ENCODE measurements around the gene SRPK2.
"Not testable (repeated sequence)": the region's sequence is repeated elsewhere in the genome, so short reads cannot be mapped to it uniquely, and the experiment has no call there.

SRPK2 gene

DNA sequence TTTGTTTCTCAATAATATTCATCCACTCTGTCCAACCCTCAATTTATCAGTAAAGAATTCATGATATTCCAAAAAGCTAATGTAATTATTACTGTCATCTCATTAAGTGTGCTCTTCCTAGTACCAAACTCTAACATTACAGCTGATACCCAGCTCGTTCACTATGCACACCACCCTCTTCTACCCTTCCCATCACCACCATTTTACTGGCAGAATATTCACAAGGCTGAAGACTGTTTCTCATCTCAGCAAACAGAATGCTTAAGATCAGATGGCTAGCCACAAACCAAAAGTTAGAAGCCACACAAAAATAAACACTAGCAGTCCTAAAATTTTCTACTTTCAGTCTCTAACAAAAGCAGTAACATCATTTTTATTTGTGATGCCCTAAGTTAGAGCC is 121.5 kb downstream of the SRPK2 start:
- DNase-seq (ENCODE audit: low read depth in 2 of 2), result no peak

DNA sequence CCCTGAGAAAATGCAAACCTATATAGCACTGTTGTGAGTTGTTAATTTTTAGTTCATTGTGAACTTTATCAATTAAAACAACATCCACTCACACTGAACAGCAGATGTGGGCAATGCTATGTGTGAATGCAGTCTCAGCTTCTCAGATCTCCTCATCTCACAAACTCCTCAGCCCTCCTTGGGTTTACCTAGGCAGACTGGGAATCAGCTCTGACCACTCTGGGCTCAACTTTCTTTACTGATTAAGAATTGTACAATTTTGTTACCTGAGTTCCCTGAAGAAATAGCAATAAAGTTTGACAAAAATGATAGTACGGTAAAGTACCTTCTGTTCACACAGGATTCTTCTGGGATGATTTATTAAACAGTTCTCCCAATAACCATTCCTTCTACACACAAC is 124.0 kb downstream of the SRPK2 start:
- DNase-seq (ENCODE audit: low read depth in 2 of 2), result no peak

DNA sequence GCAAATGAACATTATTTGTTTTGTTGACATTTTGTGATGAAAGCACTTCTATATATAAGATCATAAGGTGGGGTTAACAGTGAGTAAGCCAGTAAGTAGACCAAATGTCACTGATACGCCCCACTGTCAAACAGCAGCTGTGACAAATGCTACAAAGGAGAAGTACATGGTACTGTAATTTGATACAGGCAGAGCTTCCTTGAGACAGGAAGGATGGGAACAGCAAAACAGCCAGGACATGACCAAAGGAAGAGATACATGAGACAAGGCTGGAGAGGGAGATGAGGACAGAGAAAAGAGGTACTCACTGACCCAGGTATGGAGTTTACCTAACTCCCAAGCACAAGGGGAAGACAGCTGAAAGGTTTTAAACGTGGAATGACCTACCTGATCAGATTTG is 127.0 kb downstream of the SRPK2 start:
- DNase-seq (ENCODE audit: low read depth in 2 of 2), result no peak

DNA sequence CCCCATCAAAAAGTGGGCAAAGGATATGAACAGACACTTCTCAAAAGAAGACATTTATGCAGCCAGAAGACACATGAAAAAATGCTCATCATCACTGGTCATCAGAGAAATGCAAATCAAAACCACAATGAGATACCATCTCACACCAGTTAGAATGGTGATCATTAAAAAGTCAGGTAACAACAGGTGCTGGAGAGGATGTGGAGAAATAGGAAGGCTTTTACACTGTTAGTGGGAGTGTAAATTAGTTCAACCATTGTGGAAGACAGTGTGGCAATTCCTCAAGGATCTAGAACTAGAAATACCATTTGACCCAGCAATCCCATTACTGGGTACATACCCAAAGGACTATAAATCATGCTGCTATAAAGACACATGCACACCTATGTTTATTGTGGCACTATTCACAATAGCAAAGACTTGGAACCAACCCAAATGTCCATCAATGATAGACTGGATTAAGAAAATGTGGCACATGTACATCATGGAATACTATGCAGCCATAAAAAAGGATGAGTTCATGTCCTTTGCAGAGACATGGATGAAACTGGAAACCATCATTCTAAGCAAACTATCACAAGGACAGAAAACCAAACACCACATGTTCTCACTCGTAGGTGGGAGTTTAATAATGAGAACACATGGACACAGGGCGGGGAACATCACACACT is 128.4 kb downstream of the SRPK2 start:
- not testable (repeated sequence) for DNase-seq (ENCODE audit: low read depth in 2 of 2)

DNA sequence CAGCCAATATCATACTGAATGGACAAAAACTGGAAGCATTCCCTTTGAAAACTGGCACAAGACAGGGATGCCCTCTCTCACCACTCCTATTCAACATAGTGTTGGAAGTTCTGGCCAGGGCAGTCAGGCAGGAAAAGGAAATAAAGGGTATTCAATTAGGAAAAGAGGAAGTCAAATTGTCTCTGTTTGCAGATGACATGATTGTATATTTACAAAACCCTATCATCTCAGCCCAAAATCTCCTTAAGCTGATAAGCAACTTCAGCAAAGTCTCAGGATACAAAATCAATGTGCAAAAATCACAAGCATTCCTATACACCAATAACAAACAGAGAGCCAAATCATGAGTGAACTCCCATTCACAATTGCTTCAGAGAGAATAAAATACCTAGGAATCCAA is 129.8 kb downstream of the SRPK2 start:
- not testable (repeated sequence) for DNase-seq (ENCODE audit: low read depth in 2 of 2)

DNA sequence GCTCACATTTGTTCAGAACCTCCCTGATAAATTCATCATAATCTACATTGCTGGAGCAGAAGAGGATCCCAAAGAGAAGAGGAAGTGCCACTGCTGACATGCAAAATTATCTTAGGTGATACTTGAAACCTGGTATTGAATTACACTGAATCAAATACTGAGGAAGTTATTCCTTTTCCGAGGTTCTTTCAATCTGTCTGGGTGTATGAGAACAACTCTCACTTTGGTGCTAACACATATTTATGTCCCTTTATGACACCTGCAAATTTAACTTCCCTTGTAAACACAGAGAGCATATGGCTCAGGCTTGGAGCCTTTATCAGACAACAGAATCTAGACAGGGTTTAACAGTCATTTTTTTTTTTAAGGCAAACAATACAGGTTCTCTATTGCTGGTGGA is 131.4 kb downstream of the SRPK2 start:
- no peak for DNase-seq (ENCODE audit: low read depth in 2 of 2)

DNA sequence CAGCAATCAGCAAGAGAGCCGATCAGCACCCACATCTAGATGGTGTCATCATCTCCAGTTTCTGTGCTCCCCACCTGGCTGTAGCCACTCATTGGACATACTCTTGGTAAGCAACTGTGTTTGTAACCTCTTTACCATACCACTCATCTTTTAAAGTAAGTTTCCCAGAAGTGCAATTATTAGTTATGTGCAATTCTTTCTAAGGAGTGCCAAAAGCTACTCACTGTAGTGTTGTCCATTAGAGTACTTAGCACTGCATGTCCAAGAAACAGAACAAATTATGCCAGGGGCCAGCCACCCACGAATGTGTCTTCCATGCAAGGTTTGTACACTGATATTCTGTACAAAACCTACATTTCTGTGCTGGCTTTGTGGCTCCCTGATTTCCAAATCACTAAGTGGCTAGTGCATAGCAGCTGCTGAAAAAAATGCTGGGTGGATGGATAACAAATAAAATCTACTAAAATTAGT is 131.9 kb downstream of the SRPK2 start:
- no peak for DNase-seq (ENCODE audit: low read depth in 2 of 2)

DNA sequence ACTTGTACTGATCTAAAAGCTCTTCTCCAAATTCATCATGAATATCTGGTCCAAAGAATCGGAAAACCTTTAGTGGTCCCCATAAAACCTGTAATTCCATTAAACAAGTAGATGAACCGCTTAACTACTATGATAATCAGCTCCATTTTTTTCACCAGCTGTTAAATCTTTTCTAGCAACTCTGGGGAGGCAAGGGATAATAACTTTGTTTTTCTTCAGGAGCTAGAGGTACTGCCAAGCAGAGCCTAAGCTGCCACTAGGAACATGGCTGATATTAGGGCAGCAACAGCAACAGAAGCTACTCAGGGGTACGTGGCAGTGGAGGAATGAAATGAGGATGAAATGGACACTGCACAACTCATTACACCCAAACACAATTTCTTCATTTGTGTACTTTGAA is 138.0 kb downstream of the SRPK2 start:
- no peak for DNase-seq (ENCODE audit: low read depth in 2 of 2)

DNA sequence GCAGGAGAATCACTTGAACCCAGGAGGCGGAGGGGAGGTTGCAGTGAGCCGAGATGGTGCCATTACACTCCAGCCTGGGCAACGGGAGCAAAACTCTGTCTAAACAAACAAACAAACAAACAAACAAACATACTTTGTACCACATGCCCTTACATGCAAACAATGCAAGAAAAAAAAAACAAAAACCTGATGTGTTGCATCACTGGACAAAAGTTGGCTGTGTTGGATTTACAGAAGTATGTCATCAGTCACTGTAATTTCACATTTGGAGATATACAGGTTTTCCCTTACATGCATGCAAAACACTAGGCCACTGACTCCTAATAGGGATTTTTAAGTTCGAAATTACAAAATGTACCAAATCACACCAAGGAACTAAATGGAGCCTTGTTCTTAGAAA is 138.5 kb downstream of the SRPK2 start:
- no peak for DNase-seq (ENCODE audit: low read depth in 2 of 2)

DNA sequence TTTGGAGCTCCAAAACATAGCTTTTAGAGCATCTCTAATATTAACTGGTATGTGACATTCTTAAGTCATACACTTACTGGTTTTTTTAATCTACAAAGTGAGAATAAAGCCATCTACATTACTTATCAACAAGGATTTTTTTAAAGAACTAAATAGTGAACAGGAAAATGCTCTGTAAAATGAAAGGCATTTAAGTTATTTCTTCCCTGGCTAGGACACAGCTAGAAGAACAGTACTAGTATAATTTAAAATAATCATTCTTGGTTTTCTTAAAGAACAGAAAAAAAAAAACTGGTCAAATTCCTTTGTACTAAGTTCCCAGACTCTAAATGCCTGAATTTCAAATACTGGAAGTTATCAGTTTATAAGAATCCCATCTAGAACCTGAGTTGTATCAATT is 139.5 kb downstream of the SRPK2 start:
- no peak for DNase-seq (ENCODE audit: low read depth in 2 of 2)

DNA sequence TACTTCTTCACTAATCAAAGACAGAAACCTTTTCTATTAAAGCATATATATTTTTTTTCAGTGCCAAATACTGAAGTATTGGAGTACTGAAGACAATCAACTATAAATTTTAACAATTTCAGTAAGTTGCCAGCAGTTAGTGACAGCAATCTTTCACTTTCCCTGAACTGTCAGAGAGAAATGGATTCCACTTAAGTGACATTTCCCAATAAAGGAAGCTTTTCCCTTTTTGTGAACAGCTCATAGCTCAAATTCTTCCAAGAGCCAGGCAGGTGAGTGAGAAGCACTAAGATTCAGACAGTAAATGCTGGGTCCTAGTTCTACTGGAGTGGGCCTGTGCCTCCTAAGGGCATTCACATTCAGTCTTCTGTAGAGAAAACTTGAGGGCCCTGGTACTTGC is 142.0 kb downstream of the SRPK2 start:
- no peak for DNase-seq (ENCODE audit: low read depth in 2 of 2)

DNA sequence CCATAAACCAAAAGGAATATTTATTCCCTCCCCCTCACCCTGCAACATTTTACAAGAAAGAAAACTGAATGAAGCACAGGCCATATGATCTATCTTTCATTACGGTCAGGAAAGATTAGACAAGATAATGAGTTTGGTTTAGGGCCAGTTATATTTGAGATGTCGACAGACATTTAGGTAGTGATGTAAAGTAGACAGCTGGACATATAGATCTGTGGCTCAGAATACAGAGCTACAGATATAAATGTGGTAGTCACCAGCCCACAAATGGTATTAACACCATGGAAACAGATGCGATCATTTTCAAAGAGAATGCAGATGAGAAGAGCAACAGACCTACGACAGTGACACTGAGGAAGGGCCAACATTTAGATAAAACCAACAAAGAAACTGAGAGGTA is 142.5 kb downstream of the SRPK2 start:
- no peak for DNase-seq (ENCODE audit: low read depth in 2 of 2)

DNA sequence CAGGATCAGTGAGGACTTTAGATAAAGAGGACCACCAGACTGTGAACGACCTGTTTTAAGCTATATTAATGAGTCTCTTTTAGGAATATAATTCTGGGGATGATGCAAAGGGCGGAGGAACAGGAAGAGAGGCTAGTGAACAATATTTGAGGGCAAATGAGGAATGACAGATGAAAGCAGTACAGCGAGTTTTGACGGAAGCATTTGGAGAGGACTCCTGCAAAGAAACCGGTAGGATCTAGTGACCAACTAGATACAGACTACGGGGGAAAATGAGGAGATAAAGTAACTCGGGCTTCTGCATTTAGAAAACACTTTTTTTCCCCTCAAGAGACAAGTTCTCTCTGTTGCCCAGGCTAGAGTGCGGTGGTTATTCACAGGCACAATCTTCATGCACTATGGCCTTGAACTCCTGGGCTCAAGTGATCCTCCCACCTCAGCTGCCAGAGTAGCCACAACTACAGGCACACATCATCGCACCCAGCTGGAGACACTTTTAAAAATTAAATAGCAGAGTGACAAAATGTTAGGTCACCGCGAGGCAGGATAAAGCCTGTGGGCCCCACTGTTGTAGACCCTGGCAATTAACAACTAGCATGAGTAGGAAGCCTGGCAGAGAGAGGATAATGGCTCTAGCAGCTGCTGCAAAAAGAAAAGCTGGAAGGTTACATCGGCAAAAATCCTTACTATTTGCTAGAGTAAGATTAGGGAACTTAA is 143.2 kb downstream of the SRPK2 start:
- DNase-seq (ENCODE audit: low read depth in 2 of 2), result no peak

DNA sequence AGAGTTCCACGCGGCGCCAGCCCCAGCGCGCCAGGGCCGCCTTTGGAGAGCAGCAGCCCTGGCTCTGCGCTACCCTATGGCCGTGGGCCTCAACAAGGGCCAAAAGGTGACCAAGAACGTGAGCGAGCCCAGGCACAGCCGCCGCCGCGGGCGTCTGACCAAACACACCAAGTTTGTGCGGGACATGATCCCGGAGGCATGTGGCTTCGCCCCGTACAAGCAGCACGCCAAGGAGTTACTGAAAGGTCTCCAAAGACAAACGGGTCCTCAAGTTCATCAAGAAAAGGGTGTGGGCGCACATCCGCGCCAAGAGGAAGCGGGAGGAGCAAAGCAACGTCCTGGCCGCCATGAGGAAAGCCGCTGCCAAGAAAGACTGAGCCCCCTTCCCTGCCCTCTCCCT is 144.1 kb downstream of the SRPK2 start:
- DNase-seq (ENCODE audit: low read depth in 2 of 2), result no peak

DNA sequence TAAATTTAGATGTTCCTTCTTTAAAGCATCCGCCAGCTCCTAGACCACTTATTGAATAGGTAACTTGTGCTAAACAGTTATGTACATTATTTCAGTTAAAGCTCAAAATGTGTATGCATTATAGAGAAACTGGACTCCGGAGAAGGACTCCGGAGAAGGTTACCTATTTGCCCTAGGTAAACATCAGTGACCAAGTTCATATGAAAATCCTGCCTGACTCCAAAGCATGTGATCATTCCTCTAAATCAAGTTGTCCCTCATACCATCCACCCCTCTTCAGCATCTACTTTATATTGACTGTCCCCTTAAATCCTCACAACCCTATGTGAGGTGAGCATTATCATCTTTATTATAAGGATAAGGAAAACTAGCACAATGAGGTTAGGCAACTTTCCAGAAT is 147.5 kb downstream of the SRPK2 start:
- no peak for DNase-seq (ENCODE audit: low read depth in 2 of 2)

DNA sequence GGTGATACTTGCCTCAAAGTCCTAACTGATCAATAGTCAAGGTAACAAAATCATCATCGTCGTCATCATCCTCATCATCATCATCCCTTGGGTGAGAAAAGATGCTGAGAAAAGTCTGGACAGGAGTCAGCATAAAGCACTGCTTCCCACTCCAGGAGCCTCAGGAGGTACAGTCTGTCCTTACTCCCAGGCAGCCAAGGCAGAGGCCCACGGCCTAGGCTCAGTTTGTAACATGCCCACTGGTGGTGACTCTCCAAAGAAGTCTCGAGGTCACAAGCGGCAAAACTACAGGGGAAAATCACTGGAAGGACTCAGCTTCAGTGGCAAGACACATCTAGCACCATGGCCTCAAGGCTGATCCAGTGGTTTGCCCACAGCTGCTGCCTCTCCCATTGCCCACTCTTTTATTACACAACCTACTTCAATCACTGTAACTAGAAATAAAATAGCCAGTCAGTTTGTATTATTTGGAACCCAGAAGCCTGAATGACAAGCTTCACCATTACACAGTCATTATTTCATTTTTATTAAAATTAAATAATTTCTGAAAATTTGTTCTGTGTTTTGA is 150.4 kb downstream of the SRPK2 start:
- DNase-seq (ENCODE audit: low read depth in 2 of 2), result no peak

DNA sequence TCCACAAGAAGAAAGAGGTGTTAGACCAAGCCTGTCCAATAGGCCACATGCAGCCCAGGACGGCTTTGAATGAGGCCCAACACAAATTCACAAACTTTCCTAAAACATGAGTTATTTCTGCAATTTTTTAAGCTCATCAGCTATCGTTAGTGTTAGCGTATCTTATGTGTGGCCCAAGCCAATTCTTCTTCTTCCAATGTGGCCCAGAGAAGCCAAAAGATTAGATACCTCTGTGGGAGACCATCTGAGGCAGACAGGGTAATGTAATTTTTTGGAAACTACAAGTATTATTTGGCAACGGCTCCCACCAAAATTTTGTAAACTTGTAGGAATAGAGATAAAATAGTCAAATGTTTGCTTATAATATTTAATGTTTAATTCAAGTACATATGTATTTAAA is 153.8 kb downstream of the SRPK2 start:
- no peak for DNase-seq (ENCODE audit: low read depth in 2 of 2)

DNA sequence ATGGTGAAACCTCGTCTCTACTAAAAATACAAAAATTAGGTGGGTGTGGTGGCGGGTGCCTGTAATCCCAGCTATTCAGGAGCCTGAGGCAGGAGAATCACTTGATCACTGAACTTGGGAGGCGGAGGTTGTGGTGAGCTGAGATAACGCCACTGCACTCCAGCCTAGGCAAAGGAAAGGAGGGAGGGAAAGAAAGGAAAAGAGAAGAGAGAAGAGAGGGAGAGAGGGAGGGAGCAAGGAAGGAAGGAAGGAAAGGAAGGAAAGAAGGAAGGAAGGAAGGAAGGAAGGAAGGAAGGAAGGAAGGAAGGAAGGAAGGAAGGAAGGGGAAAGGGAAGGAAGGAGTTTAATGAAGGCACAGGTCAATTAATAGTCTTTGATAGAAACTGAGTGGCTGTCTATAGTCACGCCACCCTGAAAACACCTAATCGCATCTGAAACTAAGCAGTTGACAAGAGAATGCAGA is 155.9 kb downstream of the SRPK2 start:
- not testable (repeated sequence) for DNase-seq (ENCODE audit: low read depth in 2 of 2)

DNA sequence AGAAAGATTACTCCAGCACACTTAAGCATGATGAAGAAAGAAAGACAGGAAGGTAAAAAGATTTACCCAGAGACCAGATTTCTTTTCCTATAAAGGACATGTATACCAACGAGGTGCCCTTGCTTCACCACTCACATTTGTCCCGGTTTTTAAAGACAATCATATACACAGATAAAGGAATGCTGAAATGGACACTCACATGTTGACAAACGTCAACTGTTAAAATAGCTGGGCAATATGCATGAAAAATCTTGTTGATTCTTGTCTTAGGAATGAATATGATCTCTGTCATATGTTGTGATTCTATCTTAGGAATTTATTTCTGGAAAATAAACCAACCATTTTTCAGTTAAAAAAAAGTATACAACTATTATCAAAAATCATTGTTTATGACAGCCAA is 158.2 kb downstream of the SRPK2 start:
- no peak for DNase-seq (ENCODE audit: low read depth in 2 of 2)

DNA sequence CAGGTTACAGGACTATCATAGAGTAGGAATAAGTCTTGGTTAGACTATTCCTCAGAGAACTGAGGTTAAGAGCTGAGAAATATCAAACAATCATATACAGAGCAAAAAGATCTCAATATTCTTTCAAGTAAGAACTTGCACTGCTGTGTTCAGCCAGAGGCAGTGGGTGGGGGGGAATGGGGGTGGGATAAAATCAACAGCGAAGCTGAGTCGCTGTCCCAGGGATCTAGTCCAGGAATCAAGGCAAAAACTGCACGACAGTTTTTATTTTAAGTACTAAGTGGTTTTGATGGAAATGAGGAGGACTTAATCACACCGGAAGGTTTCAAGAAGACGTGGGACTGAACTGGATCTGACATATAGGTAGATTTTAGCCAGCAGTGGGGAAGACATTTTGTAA is 159.1 kb downstream of the SRPK2 start:
- no peak for DNase-seq (ENCODE audit: low read depth in 2 of 2)

DNA sequence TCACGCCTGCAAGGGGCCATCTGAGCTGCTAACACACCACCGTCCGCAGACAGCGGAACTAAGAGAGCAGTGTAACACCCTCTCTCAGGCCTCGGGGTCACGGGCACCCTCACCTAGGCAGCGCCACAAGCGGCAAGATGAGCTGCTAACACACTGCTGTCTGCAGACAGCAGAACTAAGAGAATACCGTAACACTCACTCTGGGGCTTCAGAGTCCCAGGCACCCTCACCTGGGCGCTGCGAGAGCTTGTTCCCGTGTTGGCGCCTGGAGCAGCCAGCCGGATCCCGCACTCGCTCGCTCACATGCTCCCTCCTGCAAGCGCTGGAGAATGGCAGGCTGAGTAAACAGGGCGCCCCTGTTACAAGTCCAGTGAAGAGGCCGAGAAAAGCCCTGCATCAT is 160.2 kb downstream of the SRPK2 start:
- DNase-seq (ENCODE audit: low read depth in 2 of 2), result no peak

DNA sequence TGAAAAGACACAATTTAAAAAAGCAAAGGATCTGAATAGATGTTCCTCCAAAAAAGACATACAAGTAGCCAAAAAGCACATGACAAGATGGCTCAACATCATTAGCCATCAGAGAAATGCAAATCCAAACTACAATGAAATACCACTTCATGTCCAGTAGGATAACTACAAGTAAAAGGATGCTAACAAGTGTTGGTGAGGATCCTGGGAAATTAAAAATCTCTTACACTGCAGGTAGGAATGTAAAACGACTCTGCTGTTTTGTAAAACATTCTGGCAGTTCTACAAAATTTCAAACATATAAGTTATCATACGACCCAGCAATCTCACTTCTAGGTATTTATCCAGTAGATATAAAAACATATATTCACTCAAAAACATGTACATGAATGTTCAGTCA is 161.3 kb downstream of the SRPK2 start:
- DNase-seq (ENCODE audit: low read depth in 2 of 2), result no peak
